GM23338 (cell line): ENCODE measurements around the gene YPEL2. TPM values are rescaled to one million over a fixed set of nuclear protein-coding genes. Genes with fewer than 3 reads are reported as not detected.

Experiments
- ATAC-seq: fragments of 200-7000 bp; cut with Tn5 transposase; 3 replicates; pipeline ENCODE4 v1.9.1; 2020
- DNase-seq: peaks from one replicate; pipeline ENCODE4 v3.0.0-alpha.2; 2015; ENCODE audit warnings: low spot score
- H2AFZ ChIP-seq: fragments of 200-600 bp; sonication (generic); 2 replicates; pipeline ENCODE4 v1.8.0; 2016; ENCODE audit warnings: antibody characterized with exemption, mild to moderate bottlenecking, moderate library complexity
- H3F3A ChIP-seq: fragments of 200-600 bp; sonication (generic); replicated peaks from 2 replicates; pipeline ENCODE4 v1.8.0; 2017; ENCODE audit warnings: antibody characterized with exemption, mixed run types, low read depth
- H3K27ac ChIP-seq: fragments of 200-600 bp; sonication (generic); 2 replicates; pipeline ENCODE4 v1.6.1; 2016; ENCODE audit warnings: low read depth
- H3K27me3 ChIP-seq: fragments of 200-600 bp; sonication (generic); 2 replicates; pipeline ENCODE4 v1.8.0; 2016; ENCODE audit warnings: mild to moderate bottlenecking, mixed run types, moderate library complexity; ENCODE audit not compliant: insufficient read depth
- H3K36me3 ChIP-seq: fragments of 200-600 bp; sonication (generic); 2 replicates; pipeline ENCODE4 v1.8.0; 2016; ENCODE audit warnings: mild to moderate bottlenecking; ENCODE audit not compliant: insufficient read depth
- H3K4me1 ChIP-seq: fragments of 200-600 bp; sonication (generic); 2 replicates; pipeline ENCODE4 v1.8.0; 2016; ENCODE audit warnings: mild to moderate bottlenecking, moderate library complexity; ENCODE audit not compliant: insufficient read depth
- H3K4me2 ChIP-seq: fragments of 200-600 bp; sonication (generic); 2 replicates; pipeline ENCODE4 v1.7.1; 2017; ENCODE audit warnings: mixed run types
- H3K4me3 ChIP-seq: fragments of 200-600 bp; sonication (generic); 2 replicates; pipeline ENCODE4 v1.6.1; 2016; ENCODE audit warnings: mixed run types
- H3K79me2 ChIP-seq: fragments of 200-600 bp; sonication (generic); replicated peaks from 2 replicates; pipeline ENCODE4 v1.8.0; 2017; ENCODE audit warnings: mild to moderate bottlenecking; ENCODE audit not compliant: insufficient read depth
- H3K9me2 ChIP-seq: fragments of 200-600 bp; sonication (generic); 2 replicates; pipeline ENCODE4 v1.8.0; 2017; ENCODE audit not compliant: insufficient read depth
- H4K20me1 ChIP-seq: fragments of 200-600 bp; sonication (generic); replicated peaks from 2 replicates; pipeline ENCODE4 v1.8.0; 2017; ENCODE audit warnings: mild to moderate bottlenecking; ENCODE audit not compliant: insufficient read depth
- H3K27ac Mint-ChIP-seq: 2 replicates; pipeline ENCODE4 v1.8.0; 2020; ENCODE audit warnings: inconsistent platforms, mild to moderate bottlenecking, moderate library complexity, mixed read lengths
- H3K27me3 Mint-ChIP-seq: 3 replicates; pipeline ENCODE4 v1.8.0; 2022; ENCODE audit warnings: low read depth, mild to moderate bottlenecking, moderate library complexity, mixed read lengths, inconsistent platforms; ENCODE audit not compliant: insufficient read depth, poor library complexity
- H3K36me3 Mint-ChIP-seq: 3 replicates; pipeline ENCODE4 v1.8.0; 2021; ENCODE audit warnings: low read depth, mild to moderate bottlenecking, inconsistent platforms, moderate library complexity, mixed read lengths
- H3K4me1 Mint-ChIP-seq: 3 replicates; pipeline ENCODE4 v1.8.0; 2020; ENCODE audit warnings: mild to moderate bottlenecking, inconsistent platforms, mixed read lengths
- H3K4me3 Mint-ChIP-seq: 3 replicates; pipeline ENCODE4 v1.8.0; 2021; ENCODE audit warnings: moderate library complexity, mild to moderate bottlenecking, inconsistent platforms, mixed read lengths
- H3K9me3 Mint-ChIP-seq: 3 replicates; pipeline ENCODE4 v1.8.0; 2020; ENCODE audit warnings: moderate library complexity, mild to moderate bottlenecking, inconsistent platforms, mixed read lengths
- CREB1 ChIP-seq: fragments of 250-450 bp; sonication (Bioruptor Pico); IDR thresholded peaks from 2 replicates; pipeline ENCODE4 v1.5.0; 2020; ENCODE audit warnings: low read depth, mild to moderate bottlenecking, moderate library complexity
- ETS1 ChIP-seq: IDR thresholded peaks from 2 replicates; pipeline ENCODE4 v1.6.1; 2016; ENCODE audit warnings: antibody characterized with exemption
- EZH2phosphoT487 ChIP-seq: fragments of 200-600 bp; sonication (generic); IDR thresholded peaks from one replicate; pipeline ENCODE4 v1.8.1; 2018; ENCODE audit warnings: antibody characterized with exemption; ENCODE audit not compliant: unreplicated experiment
- JUNB ChIP-seq: IDR thresholded peaks from one replicate; pipeline ENCODE4 v1.6.1; 2016; ENCODE audit warnings: antibody characterized with exemption; ENCODE audit not compliant: unreplicated experiment
- NANOG ChIP-seq: IDR thresholded peaks from 2 replicates; pipeline ENCODE4 v1.6.1; 2016; ENCODE audit warnings: antibody characterized with exemption, borderline replicate concordance
- POLR2AphosphoS5 ChIP-seq: IDR thresholded peaks from 2 replicates; pipeline ENCODE4 v1.6.1; 2016; ENCODE audit warnings: antibody characterized with exemption, low read depth
- STAT1 ChIP-seq: IDR thresholded peaks from one replicate; pipeline ENCODE4 v1.6.1; 2016; ENCODE audit warnings: antibody characterized with exemption; ENCODE audit not compliant: unreplicated experiment
- ZNF462 ChIP-seq: fragments of 250-450 bp; sonication (Bioruptor Pico); IDR thresholded peaks from 2 replicates; pipeline ENCODE4 v1.5.0; 2020; ENCODE audit warnings: mild to moderate bottlenecking, moderate library complexity
- polyA plus RNA-seq: library from polyadenylated mRNA; unstranded; fragments of >200 nt; fragmentation: Nextera tagmentation; extraction: Ambion mirVana; gene quantifications from 2 replicates; pipeline ENCODE4 v1.2.1, GENCODE V29; 2016
- total RNA-seq: library from RNA; depleted of rRNA; stranded (reverse); fragments of >200 nt; shearing (Covaris generic); gene quantifications from 2 replicates; pipeline ENCODE4 v1.2.3, GENCODE V29; 2014

YPEL2 gene
- total and polyA plus RNA-seq, 2 experiments from 2014 or later, result 4.1 to 5.2 TPM

GRCh38 chr17:59374612-59375011 is 43.2 kb downstream of the YPEL2 start (continued):
- TF ChIP-seq ZNF462 (no peak), ETS1 (no peak)

GRCh38 chr17:59375857-59376256 is 44.4 kb downstream of the YPEL2 start:
- no peaks in the 10 kb centered on the region for H3K36me3 Mint-ChIP-seq
- Histone ChIP-seq H3K27ac (no peak overlapping the region), H3K4me2 (no peak overlapping the region), H3K27me3 (no peaks in the 10 kb centered on the region), H4K20me1 (no peaks in the 10 kb centered on the region), H3K4me1 (peaks cover 5% of the 10 kb centered on the region; the same call in 1 of the 2 replicates), H3K4me3 (no peak overlapping the region), H3K79me2 (no peaks in the 10 kb centered on the region), H2AFZ (no peak overlapping the region), H3F3A (no peaks in the 10 kb centered on the region), H3K9me2 (0 out of 2 replicates have a peak, but pooled peaks cover 3% of the 10 kb centered on the region), H3K36me3 (no peaks in the 10 kb centered on the region)
- H3K27ac Mint-ChIP-seq, result no peak overlapping the region
- H3K27me3 Mint-ChIP-seq, result no peaks in the 10 kb centered on the region
- H3K9me3 Mint-ChIP-seq, result no peaks in the 10 kb centered on the region
- TF ChIP-seq EZH2phosphoT487, result no peak
- H3K4me3 Mint-ChIP-seq, result no peak overlapping the region
- DNase-seq, result no peak
- ATAC-seq, result no peak
- H3K4me1 Mint-ChIP-seq, result peaks cover 25% of the 10 kb centered on the region

GRCh38 chr17:59376506-59376905 is 45.1 kb downstream of the YPEL2 start:
- H3K9me2 ChIP-seq, result 0 out of 2 replicates have a peak, but pooled peaks cover 3% of the 10 kb centered on the region
- H2AFZ ChIP-seq, result no peak overlapping the region
- no peaks in the 10 kb centered on the region for H3K79me2 ChIP-seq
- H3K4me3 Mint-ChIP-seq, result no peak overlapping the region
- H3K36me3 ChIP-seq, result no peaks in the 10 kb centered on the region
- DNase-seq (no peak), ATAC-seq (no peak)
- no peak overlapping the region for H3K4me2 ChIP-seq
- H3K9me3 Mint-ChIP-seq, result no peaks in the 10 kb centered on the region
- no peak overlapping the region for H3K27ac ChIP-seq
- no peaks in the 10 kb centered on the region for H3F3A ChIP-seq
- H3K27me3 ChIP-seq, result no peaks in the 10 kb centered on the region
- H3K4me1 ChIP-seq, result peaks cover 6% of the 10 kb centered on the region; the same call in 1 of the 2 replicates
- H3K4me3 ChIP-seq, result no peak overlapping the region
- no peaks in the 10 kb centered on the region for H3K27me3 Mint-ChIP-seq
- H3K4me1 Mint-ChIP-seq, result peaks cover 21% of the 10 kb centered on the region
- H4K20me1 ChIP-seq, result no peaks in the 10 kb centered on the region
- no peak overlapping the region for H3K27ac Mint-ChIP-seq
- no peaks in the 10 kb centered on the region for H3K36me3 Mint-ChIP-seq
- TF ChIP-seq CREB1, result no peak
- TF ChIP-seq EZH2phosphoT487, result no peak
- TF ChIP-seq NANOG, result no peak
- TF ChIP-seq JUNB, result no peak
- no peak for TF ChIP-seq STAT1
- TF ChIP-seq POLR2AphosphoS5, result no peak
